COR-L47 (cell line): ENCODE data around the gene MSL1.

Experiments used
- DNase-seq: peaks from one replicate; lab custom pipeline; 2025; lab: John Stamatoyannopoulos, UW

The MSL1 gene

GRCh38 chr17:40090237-40091119 lies 31.3 kb upstream of the MSL1 start:
- no peak for DNase-seq

- DNase-seq: no peak
These were observed 29.9 kb upstream of the MSL1 start for GRCh38 chr17:40091691-40092397.

GRCh38 chr17:40092581-40092980 lies 29.2 kb upstream of the MSL1 start:
- no peak for DNase-seq

- DNase-seq: no peak
These were observed 28.7 kb upstream of the MSL1 start for GRCh38 chr17:40093005-40093579.

- no peak for DNase-seq
These were observed 28.1 kb upstream of the MSL1 start for GRCh38 chr17:40093580-40094201.

- no peak for DNase-seq
These were observed 26.9 kb upstream of the MSL1 start for GRCh38 chr17:40094874-40095273.

- DNase-seq: no peak
These were observed 26.3 kb upstream of the MSL1 start for GRCh38 chr17:40095351-40095943.

GRCh38 chr17:40095944-40096791 lies 25.6 kb upstream of the MSL1 start:
- DNase-seq: no peak

GRCh38 chr17:40097087-40097486 lies 24.7 kb upstream of the MSL1 start:
- DNase-seq: no peak

GRCh38 chr17:40097931-40098845 lies 23.6 kb upstream of the MSL1 start:
- no peak for DNase-seq

GRCh38 chr17:40098846-40099618 lies 22.7 kb upstream of the MSL1 start:
- peak; percentile 94 for DNase-seq

GRCh38 chr17:40099619-40100418 lies 22.0 kb upstream of the MSL1 start:
- no peak for DNase-seq

GRCh38 chr17:40100419-40100668 lies 21.4 kb upstream of the MSL1 start, which contains the start of gene NR1D1:
TSS of gene NR1D1 (minus strand) at chr17:40100589. CDS start at chr17:40100094, 495 bp downstream.
- DNase-seq: no peak

- DNase-seq: peak; percentile 92
These were observed 21.0 kb upstream of the MSL1 start for GRCh38 chr17:40100669-40101366.

GRCh38 chr17:40101367-40102210 lies 20.2 kb upstream of the MSL1 start:
- DNase-seq: no peak

- DNase-seq: no peak
These were observed 18.6 kb upstream of the MSL1 start for GRCh38 chr17:40103071-40103661.

- DNase-seq: no peak
These were observed 18.1 kb upstream of the MSL1 start for GRCh38 chr17:40103688-40104087.
